Fibroblast of lung (primary cell): ENCODE data around the gene TJP2.
A peak's percentile ranks its signal among the peaks of the same experiment; 100 is the strongest.

Source experiments
- EZH2 ChIP-seq: IDR thresholded peaks from 2 replicates; pipeline ENCODE4 v1.5.1; 2012; ENCODE audit warnings: low read length, control low read depth, mild to moderate bottlenecking; ENCODE audit errors: missing control alignments
- TF ChIP-seq, protein P1 (sequence below), 2 donors: IDR thresholded peaks in 1 of 2; conservative IDR thresholded peaks in 1 of 2; 1 replicate in 1 of 2; 2 replicates in 1 of 2; pipeline ENCODE4 v1.5.1; 2011 to 2012; ENCODE audit warnings: low read length in 2 of 2, control low read depth in 1 of 2, inconsistent platforms in 1 of 2, low read depth in 1 of 2, mild to moderate bottlenecking in 1 of 2

DNA sequence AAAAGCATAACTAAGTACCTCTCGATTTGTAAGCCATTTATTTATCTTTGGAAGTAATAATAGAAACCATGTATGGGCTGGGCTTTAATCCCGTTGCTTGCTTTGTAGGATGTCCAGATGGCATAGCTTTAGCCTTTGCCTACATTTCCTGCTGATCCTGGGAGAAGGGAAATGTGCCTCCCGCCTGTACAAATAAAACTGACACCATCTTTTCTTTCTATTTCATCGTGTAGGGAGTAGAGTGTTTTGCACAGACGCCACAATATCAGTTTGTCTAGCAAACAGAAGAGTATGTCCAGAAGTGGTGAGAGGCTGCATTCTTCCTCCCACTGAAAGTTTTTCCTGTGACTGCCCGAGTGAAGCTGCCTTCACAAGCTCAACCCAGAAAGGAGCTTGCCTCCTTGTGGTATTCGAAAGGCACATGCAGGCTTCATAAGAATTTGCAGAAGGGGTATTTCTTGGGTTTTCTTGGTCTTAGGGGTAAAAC is 24.7 kb upstream of the TJP2 start:
- TF ChIP-seq, protein P1, sequence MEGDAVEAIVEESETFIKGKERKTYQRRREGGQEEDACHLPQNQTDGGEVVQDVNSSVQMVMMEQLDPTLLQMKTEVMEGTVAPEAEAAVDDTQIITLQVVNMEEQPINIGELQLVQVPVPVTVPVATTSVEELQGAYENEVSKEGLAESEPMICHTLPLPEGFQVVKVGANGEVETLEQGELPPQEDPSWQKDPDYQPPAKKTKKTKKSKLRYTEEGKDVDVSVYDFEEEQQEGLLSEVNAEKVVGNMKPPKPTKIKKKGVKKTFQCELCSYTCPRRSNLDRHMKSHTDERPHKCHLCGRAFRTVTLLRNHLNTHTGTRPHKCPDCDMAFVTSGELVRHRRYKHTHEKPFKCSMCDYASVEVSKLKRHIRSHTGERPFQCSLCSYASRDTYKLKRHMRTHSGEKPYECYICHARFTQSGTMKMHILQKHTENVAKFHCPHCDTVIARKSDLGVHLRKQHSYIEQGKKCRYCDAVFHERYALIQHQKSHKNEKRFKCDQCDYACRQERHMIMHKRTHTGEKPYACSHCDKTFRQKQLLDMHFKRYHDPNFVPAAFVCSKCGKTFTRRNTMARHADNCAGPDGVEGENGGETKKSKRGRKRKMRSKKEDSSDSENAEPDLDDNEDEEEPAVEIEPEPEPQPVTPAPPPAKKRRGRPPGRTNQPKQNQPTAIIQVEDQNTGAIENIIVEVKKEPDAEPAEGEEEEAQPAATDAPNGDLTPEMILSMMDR (conservative IDR thresholded peaks at IDR 0.05 in 1 of 2, IDR thresholded peaks at IDR 0.05 in 1 of 2; ENCODE audit: low read depth in 1 of 2, low read length in 2 of 2): peak; percentile 64 to 67
- TF ChIP-seq EZH2: no peak
